WTC11 (cell line): ENCODE measurements around the gene KCNIP3. TPM values are rescaled to one million over a fixed set of nuclear protein-coding genes. Genes with fewer than 3 reads are reported as not detected.

Experiments used
- ATAC-seq: fragments of 200-7000 bp; cut with Tn5 transposase; 2 replicates; pipeline ENCODE4 v1.10.0; 2021; ENCODE audit warnings: mild to moderate bottlenecking, moderate library complexity
- CTCF ChIA-PET: fragments of 300-600 bp; sonication (Branson Sonifier 250); formaldehyde crosslinking; loops from one replicate; lab custom pipeline; 2021; ENCODE audit warnings: antibody characterized with exemption; lab: Charles Lee
- POLR2A ChIA-PET: fragments of 350-600 bp; sonication (Branson Sonifier 250); formaldehyde crosslinking; loops from one replicate; lab custom pipeline; 2021; ENCODE audit warnings: antibody characterized with exemption; lab: Charles Lee
- DNase-seq: peaks from one replicate; pipeline ENCODE4 v3.0.0; 2021; ENCODE audit warnings: low spot score
- H3K27ac Mint-ChIP-seq: 2 replicates; pipeline ENCODE4 v1.8.0; 2021; ENCODE audit warnings: mixed read lengths
- H3K27me3 Mint-ChIP-seq: 2 replicates; pipeline ENCODE4 v1.8.0; 2021; ENCODE audit warnings: low read depth, mild to moderate bottlenecking, moderate library complexity, mixed read lengths
- H3K36me3 Mint-ChIP-seq: 2 replicates; pipeline ENCODE4 v1.8.0; 2021; ENCODE audit warnings: mixed read lengths
- H3K4me1 Mint-ChIP-seq: 2 replicates; pipeline ENCODE4 v1.8.0; 2022; ENCODE audit warnings: mixed read lengths
- H3K4me3 Mint-ChIP-seq: 2 replicates; pipeline ENCODE4 v1.8.0; 2021; ENCODE audit warnings: mild to moderate bottlenecking, moderate library complexity, mixed read lengths
- H3K9me3 Mint-ChIP-seq: 2 replicates; pipeline ENCODE4 v1.8.0; 2021; ENCODE audit warnings: mixed read lengths
- AFF4 ChIP-seq: sonication (generic); formaldehyde crosslinking; IDR thresholded peaks from 2 replicates; pipeline ENCODE4 v1.8.1; 2023; ENCODE audit warnings: mild to moderate bottlenecking, missing genetic modification reagents, borderline replicate concordance
- ATF1 ChIP-seq: sonication (generic); formaldehyde crosslinking; IDR thresholded peaks from 2 replicates; pipeline ENCODE4 v1.8.1; 2023; ENCODE audit warnings: mild to moderate bottlenecking, moderate library complexity, missing genetic modification reagents
- CTCF ChIP-seq: fragments of 200-600 bp; IDR thresholded peaks from 2 replicates; pipeline ENCODE4 v1.8.0; 2022; ENCODE audit warnings: antibody characterized with exemption
- ESRRA ChIP-seq: sonication (generic); formaldehyde crosslinking; IDR thresholded peaks from 2 replicates; pipeline ENCODE4 v1.8.1; 2022; ENCODE audit warnings: mild to moderate bottlenecking, missing genetic modification reagents, borderline replicate concordance
- FOXP4 ChIP-seq: sonication (generic); formaldehyde crosslinking; IDR thresholded peaks from 2 replicates; pipeline ENCODE4 v1.8.0; 2022; ENCODE audit warnings: mild to moderate bottlenecking, missing genetic modification reagents
- GRHL2 ChIP-seq: fragments of 250-450 bp; sonication (Bioruptor Pico); IDR thresholded peaks from 2 replicates; pipeline ENCODE4 v1.8.0; 2022; ENCODE audit warnings: mild to moderate bottlenecking, moderate library complexity; ENCODE audit not compliant: insufficient replicate concordance, severe bottlenecking
- GTF2I ChIP-seq: fragments of 250-450 bp; sonication (Bioruptor Pico); conservative IDR thresholded peaks from 2 replicates; pipeline ENCODE4 v1.4.0; 2021; ENCODE audit warnings: mild to moderate bottlenecking
- IRF1 ChIP-seq: sonication (generic); formaldehyde crosslinking; IDR thresholded peaks from 2 replicates; pipeline ENCODE4 v1.8.0; 2023; ENCODE audit warnings: missing genetic modification reagents
- IRF2 ChIP-seq: sonication (generic); formaldehyde crosslinking; IDR thresholded peaks from 2 replicates; pipeline ENCODE4 v1.8.0; 2022; ENCODE audit warnings: low read depth, missing genetic modification reagents, borderline replicate concordance
- JAZF1 ChIP-seq: fragments of 250-450 bp; sonication (Bioruptor Pico); IDR thresholded peaks from 2 replicates; pipeline ENCODE4 v1.9.0; 2021; ENCODE audit warnings: moderate library complexity, mild to moderate bottlenecking, inconsistent platforms
- NR2C2 ChIP-seq: sonication (generic); formaldehyde crosslinking; IDR thresholded peaks from 2 replicates; pipeline ENCODE4 v1.8.0; 2022; ENCODE audit warnings: mild to moderate bottlenecking, missing genetic modification reagents
- RORB ChIP-seq: fragments of 250-450 bp; sonication (Bioruptor Pico); IDR thresholded peaks from 2 replicates; pipeline ENCODE4 v1.9.0; 2021; ENCODE audit warnings: mild to moderate bottlenecking
- SMAD3 ChIP-seq: sonication (generic); formaldehyde crosslinking; IDR thresholded peaks from 2 replicates; pipeline ENCODE4 v1.8.0; 2022; ENCODE audit warnings: missing genetic modification reagents, mild to moderate bottlenecking, borderline replicate concordance
- SP1 ChIP-seq: sonication (generic); formaldehyde crosslinking; conservative IDR thresholded peaks from 2 replicates; pipeline ENCODE4 v1.8.1; 2022; ENCODE audit warnings: missing genetic modification reagents
- TP53 ChIP-seq: sonication (generic); formaldehyde crosslinking; IDR thresholded peaks from 2 replicates; pipeline ENCODE4 v1.8.1; 2023; ENCODE audit warnings: mild to moderate bottlenecking, missing genetic modification reagents
- ZBTB21 ChIP-seq: sonication (generic); formaldehyde crosslinking; IDR thresholded peaks from 2 replicates; pipeline ENCODE4 v1.8.1; 2023; ENCODE audit warnings: mild to moderate bottlenecking, missing genetic modification reagents, borderline replicate concordance
- ZBTB43 ChIP-seq: sonication (generic); formaldehyde crosslinking; IDR thresholded peaks from 2 replicates; pipeline ENCODE4 v1.8.1; 2023; ENCODE audit warnings: mild to moderate bottlenecking, missing genetic modification reagents
- ZMAT4 ChIP-seq: fragments of 250-450 bp; sonication (Bioruptor Pico); IDR thresholded peaks from 2 replicates; pipeline ENCODE4 v1.9.0; 2021; ENCODE audit warnings: mild to moderate bottlenecking
- ZNF232 ChIP-seq: sonication (generic); formaldehyde crosslinking; IDR thresholded peaks from 2 replicates; pipeline ENCODE4 v1.8.0; 2022; ENCODE audit warnings: mild to moderate bottlenecking, missing genetic modification reagents
- ZNF423 ChIP-seq: fragments of 250-450 bp; sonication (Bioruptor Pico); IDR thresholded peaks from 2 replicates; pipeline ENCODE4 v2.1.2; 2022; ENCODE audit warnings: mild to moderate bottlenecking, moderate library complexity
- ZNF671 ChIP-seq: fragments of 250-450 bp; sonication (Bioruptor Pico); IDR thresholded peaks from 2 replicates; pipeline ENCODE4 v1.8.0; 2021; ENCODE audit warnings: mild to moderate bottlenecking
- ZSCAN18 ChIP-seq: fragments of 250-450 bp; sonication (Bioruptor Pico); IDR thresholded peaks from 2 replicates; pipeline ENCODE4 v2.1.2; 2022; ENCODE audit warnings: mild to moderate bottlenecking, moderate library complexity
- total RNA-seq: library from RNA; stranded (reverse); gene quantifications from 3 replicates; pipeline ENCODE4 v1.2.3, GENCODE V29; 2021

Gene KCNIP3
- total RNA-seq, 1 experiment from 2014 or later = 2.1 TPM

GRCh38 chr2:95331606-95332005 lies 34.5 kb downstream of the KCNIP3 start (continued):
- TF ChIP-seq ZNF232 (no peak), ATF1 (CRISPR knock-in tag) (no peak), ZSCAN18 (CRISPR knock-in tag) (no peak), IRF2 (CRISPR knock-in tag) (no peak), FOXP4 (CRISPR knock-in tag) (no peak), GTF2I (CRISPR knock-in tag) (no peak), RORB (CRISPR knock-in tag) (no peak), ESRRA (no peak), ZBTB43 (CRISPR knock-in tag) (no peak), SP1 (CRISPR knock-in tag) (no peak)
- TF ChIP-seq, all 79 proteins: peak for 0

- Mint-ChIP-seq H3K4me1 (no peaks in the 10 kb centered on the region), H3K36me3 (no peaks in the 10 kb centered on the region), H3K27me3 (no peaks in the 10 kb centered on the region; the same call in 1 of the 2 replicates), H3K4me3 (no peak overlapping the region), H3K9me3 (no peaks in the 10 kb centered on the region), H3K27ac (no peak overlapping the region)
- ATAC-seq (no peak), DNase-seq (no peak)
- CTCF ChIA-PET = interaction anchor here (1.4 kb wide), 1 partner anchor 55 kb away, joined by 4 read pairs; no protein-coding TSS in a partner anchor
- POLR2A ChIA-PET = no interaction called here
- no peak for TF ChIP-seq ZNF671 (CRISPR knock-in tag)
- TF ChIP-seq TP53 (CRISPR knock-in tag) = no peak
- TF ChIP-seq ATF1 (CRISPR knock-in tag) = no peak
- TF ChIP-seq GTF2I (CRISPR knock-in tag) = no peak
- no peak for TF ChIP-seq CTCF
- TF ChIP-seq ZMAT4 (CRISPR knock-in tag) = no peak
- TF ChIP-seq IRF1 (CRISPR knock-in tag) = no peak
- no peak for TF ChIP-seq GRHL2
- no peak for TF ChIP-seq NR2C2 (CRISPR knock-in tag)
- TF ChIP-seq ZBTB21 (CRISPR knock-in tag) = no peak
- no peak for TF ChIP-seq SMAD3 (CRISPR knock-in tag)
- TF ChIP-seq JAZF1 (CRISPR knock-in tag) = no peak
- no peak for TF ChIP-seq ZNF423 (CRISPR knock-in tag)
- no peak for TF ChIP-seq AFF4 (CRISPR knock-in tag)
These were observed 34.9 kb downstream of the KCNIP3 start for GRCh38 chr2:95332036-95332435.
